Transverse colon (tissue), 4 donors: ENCODE measurements around the gene TMEM150C.

Experiments
- EP300 ChIP-seq: sonication (generic); formaldehyde crosslinking; IDR thresholded peaks from one replicate; pipeline ENCODE4 v1.6.1; 2017; ENCODE audit warnings: antibody characterized with exemption, low read depth
- POLR2A ChIP-seq: fragments of 450-650 bp; IDR thresholded peaks from one replicate; pipeline ENCODE4 v1.6.1; 2016; ENCODE audit warnings: antibody characterized with exemption, mild to moderate bottlenecking, moderate library complexity
- POLR2AphosphoS5 ChIP-seq, 3 donors: sonication (generic); formaldehyde crosslinking; IDR thresholded peaks; one replicate each; pipeline ENCODE4 v1.6.1; 2016; ENCODE audit warnings: antibody characterized with exemption in 3 of 3
- TF ChIP-seq, protein P1 (sequence below), 5 experiments: fragments of 200-600 bp in 3 of 5; fragments of 450-650 bp in 2 of 5; sonication (generic) in 3 of 5; IDR thresholded peaks; 1 replicate in 2 of 5; 2 replicates in 3 of 5; pipeline ENCODE4 v1.5.1; 2016 to 2017; ENCODE audit warnings: antibody characterized with exemption in 5 of 5, inconsistent platforms in 3 of 5, mild to moderate bottlenecking in 2 of 5, moderate library complexity in 1 of 5

DNA sequence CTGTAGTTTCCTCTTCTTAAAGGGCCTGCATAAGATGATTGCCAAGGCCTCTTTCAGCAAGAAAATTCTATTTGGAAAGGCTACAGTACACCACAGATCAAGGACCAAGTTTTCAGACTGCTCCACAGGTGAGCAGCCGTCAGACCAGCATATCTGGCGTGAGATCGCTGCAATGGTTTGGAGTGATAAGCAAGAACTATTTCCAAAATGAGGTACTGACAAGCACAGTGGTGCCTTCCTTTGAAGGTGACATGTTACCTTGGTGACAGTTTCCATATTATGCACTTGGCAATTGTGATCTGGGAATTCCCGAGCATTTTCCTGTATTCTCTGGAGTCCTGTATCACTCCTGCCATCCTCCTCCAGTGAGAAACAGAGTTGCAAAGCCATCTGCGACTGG lies 7.3 kb upstream of the TMEM150C start:
- no peak for TF ChIP-seq POLR2A
- TF ChIP-seq, protein P1, sequence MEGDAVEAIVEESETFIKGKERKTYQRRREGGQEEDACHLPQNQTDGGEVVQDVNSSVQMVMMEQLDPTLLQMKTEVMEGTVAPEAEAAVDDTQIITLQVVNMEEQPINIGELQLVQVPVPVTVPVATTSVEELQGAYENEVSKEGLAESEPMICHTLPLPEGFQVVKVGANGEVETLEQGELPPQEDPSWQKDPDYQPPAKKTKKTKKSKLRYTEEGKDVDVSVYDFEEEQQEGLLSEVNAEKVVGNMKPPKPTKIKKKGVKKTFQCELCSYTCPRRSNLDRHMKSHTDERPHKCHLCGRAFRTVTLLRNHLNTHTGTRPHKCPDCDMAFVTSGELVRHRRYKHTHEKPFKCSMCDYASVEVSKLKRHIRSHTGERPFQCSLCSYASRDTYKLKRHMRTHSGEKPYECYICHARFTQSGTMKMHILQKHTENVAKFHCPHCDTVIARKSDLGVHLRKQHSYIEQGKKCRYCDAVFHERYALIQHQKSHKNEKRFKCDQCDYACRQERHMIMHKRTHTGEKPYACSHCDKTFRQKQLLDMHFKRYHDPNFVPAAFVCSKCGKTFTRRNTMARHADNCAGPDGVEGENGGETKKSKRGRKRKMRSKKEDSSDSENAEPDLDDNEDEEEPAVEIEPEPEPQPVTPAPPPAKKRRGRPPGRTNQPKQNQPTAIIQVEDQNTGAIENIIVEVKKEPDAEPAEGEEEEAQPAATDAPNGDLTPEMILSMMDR (IDR thresholded peaks at IDR 0.05), result no peak
- TF ChIP-seq POLR2AphosphoS5 (IDR thresholded peaks at IDR 0.05), result no peak
- no peak for TF ChIP-seq EP300
